Mammary epithelial cell (primary cell): ENCODE measurements around the gene HPCAL1.

Experiments
- EZH2 ChIP-seq: IDR thresholded peaks from 2 replicates; pipeline ENCODE4 v1.6.1; 2012; ENCODE audit warnings: low read length, inconsistent platforms, borderline replicate concordance
- TF ChIP-seq, protein P1 (sequence below), 2 donors: IDR thresholded peaks in 1 of 2; conservative IDR thresholded peaks in 1 of 2; 2 replicates each; pipeline ENCODE4 v1.5.1; 2011 to 2012; ENCODE audit warnings: inconsistent platforms in 2 of 2, low read length in 2 of 2, mild to moderate bottlenecking in 2 of 2, control low read depth in 1 of 2, low read depth in 1 of 2; ENCODE audit not compliant: insufficient read depth in 1 of 2; ENCODE audit errors: extremely low read depth in 1 of 2

GRCh38 chr2:10467401-10467800 is 164.7 kb downstream of the HPCAL1 start:
- TF ChIP-seq, protein P1, sequence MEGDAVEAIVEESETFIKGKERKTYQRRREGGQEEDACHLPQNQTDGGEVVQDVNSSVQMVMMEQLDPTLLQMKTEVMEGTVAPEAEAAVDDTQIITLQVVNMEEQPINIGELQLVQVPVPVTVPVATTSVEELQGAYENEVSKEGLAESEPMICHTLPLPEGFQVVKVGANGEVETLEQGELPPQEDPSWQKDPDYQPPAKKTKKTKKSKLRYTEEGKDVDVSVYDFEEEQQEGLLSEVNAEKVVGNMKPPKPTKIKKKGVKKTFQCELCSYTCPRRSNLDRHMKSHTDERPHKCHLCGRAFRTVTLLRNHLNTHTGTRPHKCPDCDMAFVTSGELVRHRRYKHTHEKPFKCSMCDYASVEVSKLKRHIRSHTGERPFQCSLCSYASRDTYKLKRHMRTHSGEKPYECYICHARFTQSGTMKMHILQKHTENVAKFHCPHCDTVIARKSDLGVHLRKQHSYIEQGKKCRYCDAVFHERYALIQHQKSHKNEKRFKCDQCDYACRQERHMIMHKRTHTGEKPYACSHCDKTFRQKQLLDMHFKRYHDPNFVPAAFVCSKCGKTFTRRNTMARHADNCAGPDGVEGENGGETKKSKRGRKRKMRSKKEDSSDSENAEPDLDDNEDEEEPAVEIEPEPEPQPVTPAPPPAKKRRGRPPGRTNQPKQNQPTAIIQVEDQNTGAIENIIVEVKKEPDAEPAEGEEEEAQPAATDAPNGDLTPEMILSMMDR (conservative IDR thresholded peaks at IDR 0.05 in 1 of 2, IDR thresholded peaks at IDR 0.05 in 1 of 2; ENCODE audit: extremely low read depth in 1 of 2, insufficient read depth in 1 of 2, low read depth in 1 of 2, low read length in 2 of 2) = no peak
- TF ChIP-seq EZH2 = no peak
